GM19463 (cell line): ENCODE measurements around the gene LONP2.
"Not testable (repeated sequence)": the region's sequence is repeated elsewhere in the genome, so short reads cannot be mapped to it uniquely, and the experiment has no call there.

Experiments used
- ATAC-seq: cut with Tn5 transposase; IDR thresholded peaks from one replicate; pipeline ENCODE4 v1.9.1; 2021; ENCODE audit warnings: mild to moderate bottlenecking, moderate library complexity; ENCODE audit not compliant: unreplicated experiment

The LONP2 gene

DNA sequence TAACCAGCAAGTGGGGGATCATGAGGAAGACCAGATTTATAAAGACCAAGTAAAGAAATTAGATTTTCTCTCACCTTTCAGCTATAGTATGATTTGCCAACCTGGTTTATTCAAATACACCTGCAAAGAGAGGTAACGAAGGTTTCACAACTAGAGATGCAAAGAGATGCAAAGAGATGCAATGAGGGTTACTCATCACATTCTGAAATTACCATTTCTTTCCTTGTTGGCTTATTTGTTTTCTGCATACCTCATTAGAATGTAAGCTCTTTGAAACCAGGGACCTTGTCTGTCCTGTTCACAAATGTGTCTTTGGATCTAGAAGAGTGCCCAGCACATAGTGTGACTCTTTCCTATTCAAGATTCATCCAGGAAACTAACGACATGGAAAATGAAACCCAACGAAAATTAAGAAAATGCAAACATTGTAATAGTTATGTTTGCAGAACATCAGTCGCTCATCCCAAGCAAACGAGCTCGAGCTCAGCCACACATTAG is 9.0 kb upstream of the LONP2 start:
- ATAC-seq: no peak

DNA sequence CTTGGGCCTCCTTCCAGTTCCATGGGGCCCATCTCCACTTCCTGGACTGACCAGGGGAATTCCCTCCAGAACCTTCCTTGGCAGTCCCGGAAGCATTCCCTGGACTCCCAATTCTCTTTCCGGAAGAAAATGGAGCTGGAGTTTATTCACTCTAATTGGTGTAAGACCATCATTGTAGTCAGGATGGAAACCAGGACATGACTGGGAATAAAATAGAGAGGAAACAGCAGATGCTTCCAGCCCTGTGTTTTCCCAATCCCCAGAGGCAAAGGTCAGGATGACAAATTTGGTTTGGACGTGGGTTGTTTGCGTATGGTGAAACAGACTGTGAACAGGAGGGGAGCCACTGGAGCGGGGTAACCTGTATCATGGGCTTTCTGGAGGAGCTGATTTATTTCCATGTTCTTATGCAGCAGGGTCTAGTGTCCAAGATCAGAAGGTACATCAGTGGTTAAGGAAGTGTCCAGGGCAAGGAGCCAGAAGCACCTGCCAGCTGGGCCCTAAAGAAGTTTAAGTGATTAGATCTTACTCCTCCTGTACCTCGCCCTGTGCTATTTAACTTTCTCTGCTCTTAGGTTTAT is 8.5 kb upstream of the LONP2 start:
- no peak for ATAC-seq

DNA sequence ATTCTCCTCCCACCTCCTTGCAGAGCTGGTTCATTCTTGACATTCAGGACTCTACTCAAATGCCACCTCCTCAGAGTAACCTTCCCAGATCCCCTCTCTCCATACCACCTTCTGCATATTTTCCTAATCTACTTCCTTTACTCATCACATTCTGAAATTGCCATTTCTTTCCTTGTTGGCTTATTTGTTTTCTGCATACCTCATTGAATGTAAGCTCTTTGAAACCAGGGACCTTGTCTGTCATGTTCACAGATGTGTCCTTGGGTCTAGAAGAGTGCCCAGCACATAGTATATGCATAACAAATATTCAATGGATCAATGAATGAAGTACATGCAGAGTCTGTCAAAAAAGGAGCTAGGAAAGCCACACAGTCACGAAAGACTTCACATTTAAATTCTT is 7.8 kb upstream of the LONP2 start:
- ATAC-seq: no peak

DNA sequence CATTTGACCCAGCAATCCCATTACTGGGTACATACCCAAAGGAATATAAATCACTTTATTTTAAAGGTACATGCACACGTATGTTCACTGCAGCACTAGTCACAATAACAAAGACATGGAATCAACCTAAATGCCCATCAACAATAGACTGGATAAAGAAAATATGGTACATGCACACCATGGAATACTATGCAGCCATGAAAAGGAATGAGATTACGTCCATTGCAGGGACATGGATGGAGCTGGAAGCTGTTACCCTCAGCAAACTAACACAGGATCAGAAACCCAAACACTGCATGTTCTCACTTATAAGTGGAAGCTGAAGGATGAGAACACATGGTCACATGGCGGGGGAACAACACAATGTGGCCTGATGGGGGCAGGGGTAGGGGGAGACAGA is 4.0 kb upstream of the LONP2 start:
- ATAC-seq: not testable (repeated sequence)

DNA sequence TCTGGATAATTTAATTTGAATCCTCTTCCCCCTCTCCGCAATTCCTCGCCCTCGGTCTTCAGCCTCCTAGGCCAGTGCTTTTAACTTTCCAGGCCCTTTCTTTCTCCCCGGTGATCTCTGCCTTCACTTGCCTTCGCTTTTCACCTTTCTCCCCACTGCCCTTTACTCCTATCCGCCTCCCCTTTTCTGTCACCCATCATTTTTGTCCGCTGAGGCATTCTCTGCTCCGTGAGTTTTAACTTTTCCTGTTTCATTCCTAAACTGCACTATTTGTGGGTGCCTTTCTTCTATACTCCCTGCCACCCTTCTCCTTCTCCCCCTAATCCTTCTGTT is 729 bp downstream of the LONP2 start:
- no peak for ATAC-seq

DNA sequence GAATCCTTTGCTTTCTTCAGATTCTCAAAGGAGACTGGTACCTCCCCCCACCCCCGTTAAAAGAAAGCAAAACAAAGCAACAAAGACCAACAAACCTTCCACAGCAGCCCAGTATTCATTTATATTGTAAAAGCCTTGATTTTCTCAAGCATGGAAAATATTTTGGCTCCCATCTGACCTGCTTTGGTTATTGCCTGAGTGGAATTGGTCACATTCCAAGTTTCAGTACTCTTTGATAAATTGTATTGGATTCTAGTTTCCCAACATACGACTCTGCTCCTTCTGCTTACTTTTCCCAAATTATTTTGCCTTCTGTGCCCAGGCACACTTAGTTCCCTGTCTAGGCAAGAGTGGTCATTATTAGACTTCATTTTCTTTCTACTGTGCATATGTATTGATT is 2.0 kb downstream of the LONP2 start:
- no peak for ATAC-seq

DNA sequence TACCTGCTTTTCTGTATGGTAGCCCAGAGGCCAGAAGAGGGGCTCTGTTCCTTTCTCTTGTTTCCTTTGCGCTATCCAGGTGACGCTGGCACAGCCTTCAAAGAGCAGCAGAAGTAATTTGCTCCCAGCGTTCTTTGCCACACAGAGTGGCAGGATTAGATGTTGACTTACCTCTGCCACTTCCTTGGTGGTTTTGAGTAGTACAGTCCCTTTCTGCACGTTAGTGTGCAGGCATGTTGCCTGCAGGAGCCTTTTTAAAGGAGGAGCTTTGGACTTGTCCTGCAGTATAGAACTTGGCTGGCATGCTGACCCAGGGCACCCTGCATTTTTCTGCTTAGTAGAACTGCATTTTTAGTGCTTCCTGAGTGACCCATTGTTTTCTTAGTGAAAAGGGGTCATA is 3.2 kb downstream of the LONP2 start, which contains the start of gene ABCC11:
Gene ABCC11, minus strand, starts transcription at position 229 of the 400 bp plus-strand sequence. CDS start 15,618 bp downstream, outside the sequence.
- no peak for ATAC-seq

DNA sequence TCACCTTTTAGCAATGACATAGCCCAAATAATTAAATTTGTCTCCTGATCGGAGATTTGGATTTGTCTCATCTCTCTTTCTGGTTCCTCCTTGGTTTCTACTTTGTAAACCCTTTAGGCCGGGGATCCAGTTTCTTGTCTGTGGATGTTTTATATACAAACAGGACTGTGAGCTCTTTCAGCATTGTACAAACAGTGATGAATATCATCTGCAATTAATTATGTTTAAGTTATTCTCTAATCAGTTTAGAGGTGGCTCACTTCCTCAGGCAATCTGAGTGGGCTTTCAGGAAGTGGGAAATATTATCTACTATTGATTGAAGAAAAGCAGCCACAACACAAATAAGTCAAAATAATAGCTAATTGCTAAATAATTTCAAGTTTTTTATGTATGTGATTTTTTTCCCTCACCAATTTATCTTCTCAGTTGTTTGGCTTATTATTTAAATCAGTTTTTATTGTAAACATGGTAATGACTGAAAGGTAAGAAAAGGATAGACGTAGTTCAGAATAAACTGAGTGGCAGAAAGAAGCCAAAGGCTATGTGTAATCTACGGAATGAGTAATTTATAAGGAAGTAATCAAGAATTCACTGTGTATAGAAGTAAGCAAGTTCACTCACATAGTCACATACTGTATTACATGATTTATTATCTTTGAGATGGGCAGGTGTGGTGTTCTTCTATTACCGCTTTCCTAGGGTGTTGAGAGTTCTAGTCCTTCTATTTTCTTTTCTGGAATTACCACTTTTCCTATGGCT is 6.6 kb downstream of the LONP2 start:
- no peak for ATAC-seq

DNA sequence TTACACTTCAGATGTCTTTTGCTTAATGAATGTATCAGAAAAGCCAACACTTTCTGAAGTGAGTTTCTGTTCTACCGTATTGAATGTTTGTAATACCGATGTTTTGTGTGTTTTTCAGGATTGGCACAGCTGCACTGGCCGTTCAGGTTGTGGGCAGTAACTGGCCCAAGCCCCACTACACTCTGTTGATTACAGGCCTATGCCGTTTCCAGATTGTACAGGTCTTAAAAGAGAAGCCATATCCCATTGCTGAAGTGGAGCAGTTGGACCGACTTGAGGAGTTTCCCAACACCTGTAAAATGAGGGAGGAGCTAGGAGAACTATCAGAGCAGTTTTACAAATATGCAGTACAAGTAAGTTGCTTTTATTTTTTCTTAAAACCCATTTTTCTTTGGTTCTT is 7.9 kb downstream of the LONP2 start:
- no peak for ATAC-seq

DNA sequence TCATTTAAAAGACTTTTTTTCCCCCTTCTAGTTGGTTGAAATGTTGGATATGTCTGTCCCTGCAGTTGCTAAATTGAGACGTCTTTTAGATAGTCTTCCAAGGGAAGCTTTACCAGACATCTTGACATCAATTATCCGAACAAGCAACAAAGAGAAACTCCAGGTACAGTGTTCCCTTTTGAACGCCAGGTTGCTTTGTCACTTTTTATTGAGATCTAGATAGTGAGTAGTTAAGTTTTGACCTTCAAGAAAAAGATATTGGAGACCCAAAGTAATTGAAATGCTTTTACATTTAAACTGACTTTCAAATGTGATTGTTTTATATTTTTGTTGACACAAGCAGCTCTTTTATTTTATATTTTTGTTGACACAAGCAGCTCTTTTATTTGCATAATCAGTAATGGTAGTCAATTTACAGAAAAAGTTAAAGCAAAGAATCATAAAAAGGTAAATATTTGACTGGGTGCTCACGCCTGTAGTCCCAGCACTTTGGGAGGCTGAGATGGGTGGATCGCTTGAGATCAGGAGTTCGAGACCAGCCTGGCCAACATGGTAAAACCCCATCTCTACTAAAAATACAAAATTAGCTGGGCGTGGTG is 12.6 kb downstream of the LONP2 start:
- no peak for ATAC-seq

DNA sequence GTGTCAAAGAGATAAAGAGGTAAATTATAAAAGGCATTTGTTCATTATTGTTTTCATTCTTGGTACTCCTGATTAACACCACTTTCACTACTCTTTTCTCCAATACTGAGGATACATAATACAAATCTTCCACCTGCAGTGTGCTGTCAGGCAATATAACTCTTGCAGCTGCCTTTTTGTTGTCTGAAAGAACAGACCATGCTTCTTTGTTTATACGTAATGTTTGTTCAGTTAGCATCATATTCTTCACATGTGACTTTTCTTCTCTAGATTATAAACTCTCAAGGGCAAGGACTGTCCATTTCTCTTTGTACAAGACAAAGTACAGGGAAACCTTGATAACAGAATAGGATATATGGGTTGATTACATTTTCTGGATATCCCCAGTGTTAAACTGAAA is 17.5 kb downstream of the LONP2 start:
- ATAC-seq: no peak

DNA sequence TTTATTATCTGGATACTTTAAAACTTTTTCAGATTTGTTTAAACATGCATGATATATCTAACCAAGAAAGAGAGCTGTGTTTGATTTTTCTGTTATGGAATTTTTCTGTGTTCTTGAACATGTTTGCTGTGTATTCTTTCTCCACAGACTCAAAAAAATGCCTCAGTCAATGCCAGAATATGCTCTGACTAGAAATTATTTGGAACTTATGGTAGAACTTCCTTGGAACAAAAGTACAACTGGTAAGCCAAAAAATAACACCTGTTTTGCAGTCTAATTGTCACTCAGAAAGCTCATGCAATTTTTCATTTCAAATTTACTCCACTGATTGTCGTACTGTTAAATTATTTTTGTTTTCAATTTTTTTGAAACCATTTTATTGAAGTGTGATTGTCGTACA is 18.5 kb downstream of the LONP2 start:
- ATAC-seq: no peak

DNA sequence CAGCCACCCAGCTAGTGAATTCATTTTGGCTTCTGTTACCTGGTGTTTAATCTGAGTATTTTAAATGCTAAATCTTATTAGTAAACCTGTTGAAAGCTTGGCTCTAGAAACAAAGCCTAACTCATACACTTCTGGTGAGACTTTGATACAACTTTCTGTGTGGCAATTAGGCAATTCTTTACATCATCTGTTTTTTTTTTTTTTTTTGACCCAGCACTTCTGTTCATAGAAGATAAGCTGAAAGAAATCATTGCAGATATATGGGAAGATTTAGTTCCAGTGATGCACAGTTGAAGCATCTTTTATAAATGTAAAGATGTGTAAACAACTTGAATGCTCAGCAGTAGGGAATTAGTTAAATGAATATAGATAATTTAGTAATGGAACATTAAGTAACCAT is 24.9 kb downstream of the LONP2 start:
- no peak for ATAC-seq

DNA sequence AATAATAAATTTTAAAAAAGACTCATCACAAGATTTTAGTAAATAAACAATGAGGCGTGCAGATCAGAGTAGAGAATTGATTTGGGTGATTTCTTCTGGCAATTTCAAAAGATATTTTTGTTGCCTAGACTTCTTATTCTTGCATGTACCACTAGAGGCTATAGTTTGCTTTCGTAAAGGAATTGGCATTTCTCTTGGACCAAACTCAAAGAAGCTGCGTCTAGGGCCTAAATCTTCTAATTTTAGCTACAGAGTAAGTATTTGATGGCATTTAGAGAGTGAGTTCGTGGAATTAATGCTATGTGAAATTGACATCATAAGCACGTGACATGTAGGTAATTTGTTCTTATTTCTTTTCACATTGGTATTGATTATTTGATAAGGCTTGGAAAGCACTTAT is 27.6 kb downstream of the LONP2 start:
- ATAC-seq: no peak

DNA sequence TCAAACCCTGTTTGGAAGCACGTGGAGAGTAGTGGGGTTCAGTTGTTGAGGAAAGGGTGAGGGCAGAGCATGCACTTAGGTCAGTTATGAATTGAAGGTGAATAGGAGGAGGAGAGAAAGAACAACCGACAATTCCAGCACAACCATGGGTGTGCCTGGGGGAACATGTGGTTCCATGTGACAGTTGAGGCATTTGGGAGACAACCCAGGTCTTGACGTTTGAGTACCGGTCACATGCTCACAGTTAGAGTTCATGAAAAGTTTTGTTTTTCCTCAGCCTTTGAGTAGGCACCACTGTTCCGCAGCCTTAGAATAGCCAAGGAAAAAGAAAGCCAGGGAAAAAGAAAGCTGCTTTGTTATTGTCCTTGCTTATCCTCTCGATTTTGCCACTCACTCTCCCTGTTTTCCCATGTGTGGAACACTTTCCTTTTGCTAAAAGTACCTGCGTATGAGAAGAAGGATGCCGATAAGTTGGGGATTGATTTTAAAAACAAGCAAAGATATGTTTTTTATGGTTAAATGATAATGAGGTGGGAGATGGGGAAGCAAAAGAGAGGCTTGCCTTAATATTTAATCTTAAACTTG is 28.8 kb downstream of the LONP2 start:
- ATAC-seq: no peak

DNA sequence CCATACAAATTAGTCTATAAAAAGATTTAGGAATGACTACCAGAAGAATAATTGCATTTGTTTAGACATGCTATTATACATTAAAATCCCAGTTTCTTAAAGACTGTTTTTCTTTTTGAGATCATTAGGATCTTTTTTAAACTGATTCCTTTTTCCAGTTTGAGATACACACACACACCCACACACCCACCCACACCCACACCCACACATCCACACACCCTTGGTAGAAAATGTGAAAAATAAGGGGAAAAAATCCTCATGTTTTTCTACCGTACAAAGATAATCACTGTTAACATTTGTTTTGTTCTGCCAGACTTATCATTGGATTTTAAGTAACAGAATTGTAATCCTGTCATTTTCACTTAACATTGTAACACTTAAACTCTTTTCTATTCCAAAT is 30.4 kb downstream of the LONP2 start:
- ATAC-seq: no peak

DNA sequence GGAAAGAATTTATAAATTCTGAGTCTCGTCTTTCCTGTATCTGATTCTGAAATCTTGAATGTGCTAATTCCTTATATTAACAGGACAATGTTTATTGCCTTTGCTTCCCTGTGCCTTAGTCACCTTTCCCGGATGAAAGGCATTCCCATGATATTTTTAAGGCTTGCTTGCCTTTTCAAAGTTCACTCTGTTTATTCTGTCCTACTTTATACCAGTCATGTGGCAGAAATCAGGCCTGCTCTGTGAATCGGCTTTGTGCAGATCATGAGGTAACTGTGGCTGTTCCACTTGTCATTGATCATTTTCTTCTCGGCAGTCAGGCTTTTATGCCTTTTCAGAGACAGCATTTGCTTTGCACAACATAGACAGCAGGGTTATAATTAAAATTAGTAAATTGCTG is 32.0 kb downstream of the LONP2 start:
- no peak for ATAC-seq

DNA sequence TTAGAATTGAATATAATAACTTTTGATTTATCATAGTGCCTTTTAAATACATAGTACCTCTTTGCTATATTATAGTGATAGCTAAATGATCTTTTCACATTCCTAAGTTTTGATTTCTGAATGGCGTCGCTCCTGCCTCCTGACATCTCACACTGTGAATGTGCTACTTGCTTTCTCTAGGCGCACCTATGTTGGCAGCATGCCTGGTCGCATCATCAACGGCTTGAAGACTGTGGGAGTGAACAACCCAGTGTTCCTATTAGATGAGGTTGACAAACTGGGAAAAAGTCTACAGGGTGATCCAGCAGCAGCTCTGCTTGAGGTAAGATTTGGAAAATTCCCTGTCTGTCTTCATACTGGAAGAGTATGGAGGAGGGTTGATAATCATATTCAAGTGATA is 33.1 kb downstream of the LONP2 start:
- no peak for ATAC-seq

DNA sequence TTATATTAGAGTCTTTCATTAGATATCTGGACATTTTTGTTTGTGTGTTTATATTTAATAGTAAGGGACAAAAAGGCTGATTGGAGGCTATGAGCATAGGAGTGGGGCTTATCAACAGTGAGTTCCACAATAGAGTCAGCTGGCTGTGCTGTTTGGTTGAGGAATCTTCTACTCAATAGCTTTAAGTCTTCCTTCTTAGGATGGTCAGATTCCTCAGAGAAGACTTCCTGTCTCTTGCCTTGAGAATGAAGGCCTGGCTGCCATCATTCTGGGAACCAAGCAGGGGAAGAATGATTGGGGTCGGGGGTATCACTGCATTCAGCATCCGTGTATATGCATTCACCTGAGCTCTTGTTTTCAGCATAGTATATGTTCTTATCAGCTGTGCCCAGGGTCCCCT is 35.1 kb downstream of the LONP2 start:
- ATAC-seq: no peak

DNA sequence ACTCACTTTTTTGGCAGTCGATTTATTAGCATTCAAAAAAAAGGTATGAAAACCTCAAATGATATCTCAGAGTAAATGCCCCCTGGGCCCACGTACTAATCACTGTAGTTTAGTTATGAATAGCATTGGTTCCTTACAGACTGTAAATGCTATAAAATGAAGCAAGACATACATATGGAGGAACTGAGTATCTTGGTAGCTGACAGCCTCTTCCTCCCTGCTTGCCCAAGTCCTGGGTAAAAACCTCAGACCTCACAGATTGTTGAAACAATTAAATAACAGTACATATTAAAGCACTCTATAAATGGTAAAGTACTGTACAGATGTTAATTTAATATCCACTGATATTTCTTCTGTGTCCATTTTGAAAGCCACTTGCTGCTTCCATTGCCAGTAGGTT is 36.4 kb downstream of the LONP2 start:
- no peak for ATAC-seq

DNA sequence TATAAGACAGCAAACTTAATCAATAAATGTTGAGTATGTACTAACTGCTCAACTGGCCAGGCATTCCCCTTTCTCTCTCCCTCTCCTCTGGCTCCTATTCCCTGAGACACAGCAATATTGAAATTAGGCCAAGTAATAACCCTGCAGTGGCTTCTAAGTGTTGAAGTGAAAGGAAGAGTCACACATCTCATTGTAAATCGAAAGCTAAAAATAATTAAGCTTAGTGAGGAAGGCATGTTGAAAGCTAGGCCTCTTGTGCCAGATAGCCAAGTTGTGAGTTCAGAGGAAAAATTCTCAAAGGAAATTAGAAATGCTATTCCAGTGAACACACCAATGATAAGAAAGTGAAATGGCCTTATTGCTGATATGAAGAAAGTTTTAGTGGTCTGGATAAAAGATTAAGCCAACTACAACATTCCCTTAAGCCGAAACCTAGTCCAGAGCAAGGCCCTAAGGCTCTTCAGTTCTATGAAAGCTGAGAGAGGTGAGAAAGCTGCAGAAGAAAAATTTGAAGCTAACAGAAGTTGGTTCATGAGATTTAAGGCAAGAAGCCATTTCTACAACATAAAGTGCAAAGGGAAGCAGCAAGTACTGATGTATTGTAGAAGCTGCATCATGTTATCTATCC is 38.6 kb downstream of the LONP2 start:
- ATAC-seq: no peak
